WI38 (cell line): ENCODE results near the gene CADM1.

Experiments
- H3K4me3 ChIP-seq: 2 replicates; pipeline ENCODE4 v1.5.1; 2011; ENCODE audit warnings: low read depth, mild to moderate bottlenecking, control low read depth, low read length
- CTCF ChIP-seq: IDR thresholded peaks from 2 replicates; pipeline ENCODE4 v1.5.1; 2012; ENCODE audit warnings: low read depth, mild to moderate bottlenecking, control low read depth, low read length

Gene CADM1

GRCh38 chr11:115127790-115128189 lies 376.4 kb downstream of the CADM1 start:
- no peak for TF ChIP-seq CTCF

GRCh38 chr11:115126515-115127208 lies 377.6 kb downstream of the CADM1 start:
- H3K4me3 ChIP-seq: no peak overlapping the region
- no peak for TF ChIP-seq CTCF

More at GRCh38 chr11:115127790-115128189, 376.4 kb downstream of the CADM1 start:
- H3K4me3 ChIP-seq: no peak overlapping the region

- TF ChIP-seq CTCF: no peak
- H3K4me3 ChIP-seq: no peak overlapping the region
Measured at GRCh38 chr11:115126092-115126491, 378.1 kb downstream of the CADM1 start.

- no peak for TF ChIP-seq CTCF
Measured at GRCh38 chr11:115124786-115125185, 379.4 kb downstream of the CADM1 start.

GRCh38 chr11:115123641-115124040 lies 380.6 kb downstream of the CADM1 start:
- no peak for TF ChIP-seq CTCF
- H3K4me3 ChIP-seq: no peak overlapping the region

More at GRCh38 chr11:115124786-115125185, 379.4 kb downstream of the CADM1 start:
- H3K4me3 ChIP-seq: no peak overlapping the region

- H3K4me3 ChIP-seq: no peak overlapping the region
- TF ChIP-seq CTCF: no peak
Measured at GRCh38 chr11:115122274-115122673, 381.9 kb downstream of the CADM1 start.
